Measurements from ENCODE around the gene ASPA.

GRCh38 chr17:3507071-3507470, 31.3 kb downstream of the ASPA start:
- no peak for TF ChIP-seq CTCF (IDR thresholded peaks at IDR 0.05; ENCODE audit: low read length)
- no peak for TF ChIP-seq EZH2 (optimal IDR thresholded peaks at IDR 0.05; ENCODE audit: low read depth, low read length)
